Activated T-cell treated with anti-CD3 and anti-CD28 coated beads, Interleukin-2, amount 50 U/mL, for 72 hours (primary cell): ENCODE results near the gene RPH3AL. TPM values are rescaled to one million over a fixed set of nuclear protein-coding genes. Genes with fewer than 3 reads are reported as not detected.
"Not testable (repeated sequence)": the region's sequence is repeated elsewhere in the genome, so short reads cannot be mapped to it uniquely, and the experiment has no call there.

Source experiments
- ATAC-seq, 2 donors: fragments of 150-1000 bp; cut with Tn5 transposase; replicated peaks in 1 of 2; 2 replicates each; pipeline ENCODE4 v1.10.0; 2021; ENCODE audit warnings: moderate library complexity in 2 of 2, mild to moderate bottlenecking in 1 of 2
- DNase-seq, 2 donors: peaks; one replicate each; pipeline ENCODE4 v3.0.0; 2021 to 2022; ENCODE audit warnings: mixed read lengths in 1 of 2
- H3K27ac Mint-ChIP-seq: one replicate; pipeline ENCODE4 v1.8.0; 2022; ENCODE audit warnings: mild to moderate bottlenecking, moderate library complexity, mixed read lengths
- H3K27me3 Mint-ChIP-seq: one replicate; pipeline ENCODE4 v1.8.0; 2022; ENCODE audit warnings: low read depth, mixed read lengths
- H3K36me3 Mint-ChIP-seq, 2 donors: one replicate each; pipeline ENCODE4 v1.8.0; 2022; ENCODE audit warnings: mixed read lengths in 2 of 2, mild to moderate bottlenecking in 1 of 2; ENCODE audit not compliant: insufficient read depth in 2 of 2
- H3K4me1 Mint-ChIP-seq: one replicate; pipeline ENCODE4 v1.8.0; 2022; ENCODE audit warnings: low read depth, mixed read lengths
- H3K4me3 Mint-ChIP-seq, 2 donors: one replicate each; pipeline ENCODE4 v1.8.0; 2022; ENCODE audit warnings: mild to moderate bottlenecking in 2 of 2, mixed read lengths in 2 of 2, moderate library complexity in 2 of 2
- H3K9me3 Mint-ChIP-seq, 2 donors: one replicate each; pipeline ENCODE4 v1.8.0; 2022; ENCODE audit warnings: mixed read lengths in 2 of 2
- total RNA-seq, 2 donors: library from RNA; stranded (reverse); gene quantifications; one replicate each; pipeline ENCODE4 v1.2.3, GENCODE V29; 2022

Gene RPH3AL
- total RNA-seq, 2 donors from 2014 or later = 3.5 to 7.2 TPM

GRCh38 chr17:225551-225950 is 127.1 kb downstream of the RPH3AL start:
- Mint-ChIP-seq H3K9me3 (no peaks in the 10 kb centered on the region), H3K27me3 (no peaks in the 10 kb centered on the region), H3K4me1 (no peaks in the 10 kb centered on the region), H3K27ac (no peak overlapping the region), H3K36me3 (no peaks in the 10 kb centered on the region), H3K4me3 (no peak overlapping the region)
- no peak for ATAC-seq
- no peak for DNase-seq

- H3K4me3 Mint-ChIP-seq, H3K27me3 Mint-ChIP-seq, DNase-seq, H3K9me3 Mint-ChIP-seq, H3K36me3 Mint-ChIP-seq, H3K4me1 Mint-ChIP-seq, ATAC-seq, H3K27ac Mint-ChIP-seq: not testable (repeated sequence)
Measured at GRCh38 chr17:224576-224975, 128.0 kb downstream of the RPH3AL start.

GRCh38 chr17:223723-224471 is 128.7 kb downstream of the RPH3AL start:
- no peak for ATAC-seq
- H3K4me1 Mint-ChIP-seq = no peaks in the 10 kb centered on the region
- no peaks in the 10 kb centered on the region for H3K36me3 Mint-ChIP-seq
- H3K27ac Mint-ChIP-seq = no peak overlapping the region
- H3K4me3 Mint-ChIP-seq = no peak overlapping the region
- no peaks in the 10 kb centered on the region for H3K9me3 Mint-ChIP-seq
- no peaks in the 10 kb centered on the region for H3K27me3 Mint-ChIP-seq
- no peak for DNase-seq

- H3K27ac Mint-ChIP-seq = no peak overlapping the region
- no peaks in the 10 kb centered on the region for H3K9me3 Mint-ChIP-seq
- no peak overlapping the region for H3K4me3 Mint-ChIP-seq
- no peaks in the 10 kb centered on the region for H3K36me3 Mint-ChIP-seq
- H3K4me1 Mint-ChIP-seq = no peaks in the 10 kb centered on the region
- DNase-seq (no peak), ATAC-seq (no peak)
- no peaks in the 10 kb centered on the region for H3K27me3 Mint-ChIP-seq
Measured at GRCh38 chr17:222172-222571, 130.4 kb downstream of the RPH3AL start.

GRCh38 chr17:219696-220095 is 132.9 kb downstream of the RPH3AL start:
- ATAC-seq (no peak), DNase-seq (no peak)
- Mint-ChIP-seq H3K27ac (no peak overlapping the region), H3K36me3 (no peaks in the 10 kb centered on the region), H3K4me3 (no peak overlapping the region), H3K27me3 (no peaks in the 10 kb centered on the region), H3K9me3 (no peaks in the 10 kb centered on the region), H3K4me1 (no peaks in the 10 kb centered on the region)

GRCh38 chr17:218432-219110 is 134.0 kb downstream of the RPH3AL start:
- no peak for DNase-seq
- Mint-ChIP-seq H3K4me3 (no peak overlapping the region), H3K4me1 (no peaks in the 10 kb centered on the region), H3K36me3 (no peaks in the 10 kb centered on the region), H3K9me3 (no peaks in the 10 kb centered on the region), H3K27ac (no peak overlapping the region), H3K27me3 (no peaks in the 10 kb centered on the region)
- ATAC-seq = no peak

GRCh38 chr17:216625-217024 is 136.0 kb downstream of the RPH3AL start:
- Mint-ChIP-seq H3K4me1 (no peaks in the 10 kb centered on the region), H3K27me3 (no peaks in the 10 kb centered on the region), H3K27ac (no peak overlapping the region), H3K36me3 (no peaks in the 10 kb centered on the region), H3K4me3 (no peak overlapping the region), H3K9me3 (no peaks in the 10 kb centered on the region)
- DNase-seq (no peak), ATAC-seq (no peak)

GRCh38 chr17:215563-216478 is 136.8 kb downstream of the RPH3AL start:
- not testable (repeated sequence) for H3K9me3 Mint-ChIP-seq, H3K4me1 Mint-ChIP-seq, H3K27me3 Mint-ChIP-seq, H3K27ac Mint-ChIP-seq, H3K36me3 Mint-ChIP-seq
- peak overlapping the region in 1 of 2 donors; percentile 78 for H3K4me3 Mint-ChIP-seq
- peak in 1 of 2 donors; percentile 76 for ATAC-seq
- peak in 1 of 2 donors; percentile 39 for DNase-seq

- ATAC-seq = peak in 1 of 2 donors; percentile 14
- Mint-ChIP-seq H3K9me3 (no peaks in the 10 kb centered on the region), H3K4me1 (no peaks in the 10 kb centered on the region), H3K4me3 (peak overlapping the region in 1 of 2 donors; percentile 78), H3K36me3 (no peaks in the 10 kb centered on the region), H3K27me3 (no peaks in the 10 kb centered on the region), H3K27ac (no peak overlapping the region)
- DNase-seq = no peak
Measured at GRCh38 chr17:214881-215331, 137.7 kb downstream of the RPH3AL start.

- Mint-ChIP-seq H3K9me3 (no peaks in the 10 kb centered on the region), H3K4me3 (no peak overlapping the region), H3K36me3 (no peaks in the 10 kb centered on the region), H3K4me1 (no peaks in the 10 kb centered on the region), H3K27me3 (no peaks in the 10 kb centered on the region), H3K27ac (no peak overlapping the region)
- no peak for DNase-seq
- ATAC-seq = no peak
Measured at GRCh38 chr17:213286-214105, 139.1 kb downstream of the RPH3AL start.

- peaks cover 0 to 6% of the 10 kb centered on the region in 2 donors for H3K9me3 Mint-ChIP-seq
- no peaks in the 10 kb centered on the region for H3K4me1 Mint-ChIP-seq
- no peak overlapping the region for H3K27ac Mint-ChIP-seq
- H3K4me3 Mint-ChIP-seq = no peak overlapping the region
- no peaks in the 10 kb centered on the region for H3K36me3 Mint-ChIP-seq
- H3K27me3 Mint-ChIP-seq = no peaks in the 10 kb centered on the region
- DNase-seq (no peak), ATAC-seq (no peak)
Measured at GRCh38 chr17:210402-210801, 142.2 kb downstream of the RPH3AL start.

- DNase-seq (no peak), ATAC-seq (no peak)
- Mint-ChIP-seq H3K9me3 (peaks cover 0 to 6% of the 10 kb centered on the region in 2 donors), H3K27ac (no peak overlapping the region), H3K4me1 (no peaks in the 10 kb centered on the region), H3K27me3 (no peaks in the 10 kb centered on the region), H3K4me3 (no peak overlapping the region), H3K36me3 (no peaks in the 10 kb centered on the region)
Measured at GRCh38 chr17:208429-208828, 144.2 kb downstream of the RPH3AL start.
